A172 (cell line): ENCODE data around the gene CRTC2. TPM values are rescaled to one million over a fixed set of nuclear protein-coding genes. Genes with fewer than 3 reads are reported as not detected.

Source experiments
- DNase-seq: peaks from one replicate; pipeline ENCODE4 v3.0.0-alpha.2; 2015; ENCODE audit warnings: low spot score
- total RNA-seq: library from RNA; depleted of rRNA; stranded (reverse); fragments of >200 nt; shearing (Covaris generic); gene quantifications from 2 replicates; pipeline ENCODE4 v1.2.3, GENCODE V29; 2014

CRTC2 gene
- total RNA-seq, 1 experiment from 2014 or later, result 16.6 TPM

DNA sequence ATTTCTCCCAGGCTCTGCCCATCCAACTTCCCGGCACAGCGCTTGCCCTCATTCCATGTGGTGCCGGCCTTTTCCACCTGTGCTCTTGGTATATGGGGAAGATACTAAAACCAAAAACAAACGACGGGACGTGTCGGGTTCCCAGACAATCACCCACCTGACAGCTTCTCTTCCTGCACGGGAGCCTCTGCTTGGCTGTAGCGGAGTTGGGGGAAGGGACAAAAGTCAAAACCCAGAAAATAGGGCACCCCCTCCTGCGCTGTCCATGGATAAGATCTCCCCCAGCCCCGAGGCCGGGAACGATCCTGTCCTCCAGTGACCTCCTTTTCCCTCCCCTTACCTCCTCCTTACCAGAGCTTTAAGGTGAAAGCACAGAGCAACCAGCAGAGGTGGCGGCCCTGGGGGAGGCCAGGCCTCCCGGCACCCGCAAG, 18.4 kb upstream of the CRTC2 start:
- DNase-seq, result no peak

DNA sequence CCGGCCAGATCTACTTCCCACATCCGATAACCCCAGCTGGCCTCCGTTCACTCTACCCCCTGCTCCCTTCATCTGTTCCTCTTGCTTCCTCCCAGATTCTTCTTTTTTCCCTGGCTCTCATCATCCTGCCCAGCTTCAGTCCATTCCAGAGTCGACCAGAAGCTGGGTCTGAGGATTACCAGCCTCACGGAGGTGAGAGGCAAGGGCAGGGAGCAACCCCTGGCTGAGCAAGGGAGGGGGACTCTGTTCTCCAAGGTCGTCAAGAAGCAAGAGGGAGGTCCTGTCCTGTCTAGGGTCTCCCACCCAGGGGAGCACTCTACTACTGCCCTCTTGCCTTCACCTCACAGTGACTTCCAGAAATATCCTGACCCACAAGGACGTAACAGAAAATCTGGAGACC, 15.1 kb upstream of the CRTC2 start:
- no peak for DNase-seq

DNA sequence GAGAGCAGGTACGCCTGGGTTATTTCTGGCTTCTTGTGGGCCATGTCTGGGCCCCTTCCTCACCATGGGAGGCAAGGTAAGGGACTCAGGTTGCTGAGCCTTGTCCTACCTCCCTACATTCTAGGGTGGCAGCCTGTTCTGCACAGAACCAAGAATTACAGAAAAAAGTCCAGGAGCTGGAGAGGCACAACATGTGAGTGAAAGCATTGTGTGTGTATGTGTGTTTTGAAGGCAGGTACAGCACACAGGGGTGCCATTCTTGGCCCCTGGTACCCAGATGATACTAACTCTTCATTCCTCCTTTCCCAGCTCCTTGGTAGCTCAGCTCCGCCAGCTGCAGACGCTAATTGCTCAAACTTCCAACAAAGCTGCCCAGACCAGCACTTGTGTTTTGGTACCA, 14.7 kb upstream of the CRTC2 start:
- DNase-seq, result no peak

DNA sequence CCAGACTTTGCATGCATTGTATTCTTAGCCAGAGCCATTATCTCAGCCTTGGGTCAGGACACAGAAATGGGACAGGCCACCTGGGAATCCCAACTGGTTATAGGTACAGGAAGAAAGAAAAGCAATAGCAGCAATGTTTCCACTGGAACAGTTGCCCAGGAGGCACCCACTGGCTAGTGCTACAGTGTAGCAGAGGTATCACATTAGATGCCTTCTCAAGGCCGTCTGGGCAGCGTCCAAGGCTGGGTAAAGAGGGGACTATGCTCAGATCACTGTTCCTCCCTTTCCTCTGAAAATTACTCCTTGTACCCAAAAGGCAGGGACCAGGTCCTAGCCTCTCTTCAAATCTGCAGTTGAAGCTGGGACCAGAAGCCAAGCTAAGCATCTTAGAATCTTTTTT, 11.9 kb upstream of the CRTC2 start:
- DNase-seq, result no peak

DNA sequence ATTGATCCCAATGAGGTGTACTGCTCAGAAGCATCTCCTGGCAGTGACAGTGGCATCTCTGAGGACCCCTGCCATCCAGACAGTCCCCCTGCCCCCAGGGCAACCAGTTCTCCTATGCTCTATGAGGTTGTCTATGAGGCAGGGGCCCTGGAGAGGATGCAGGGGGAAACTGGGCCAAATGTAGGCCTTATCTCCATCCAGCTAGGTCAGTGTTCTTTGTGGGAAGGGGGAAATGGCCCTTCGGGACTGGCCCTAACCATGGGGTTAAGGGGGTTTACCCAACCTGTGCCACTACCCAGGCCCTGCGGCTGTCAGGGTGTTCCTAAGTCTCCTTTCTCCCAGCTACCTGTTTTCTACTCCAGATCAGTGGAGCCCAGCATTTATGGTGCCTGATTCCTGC, 10.6 kb upstream of the CRTC2 start:
- DNase-seq, result no peak

DNA sequence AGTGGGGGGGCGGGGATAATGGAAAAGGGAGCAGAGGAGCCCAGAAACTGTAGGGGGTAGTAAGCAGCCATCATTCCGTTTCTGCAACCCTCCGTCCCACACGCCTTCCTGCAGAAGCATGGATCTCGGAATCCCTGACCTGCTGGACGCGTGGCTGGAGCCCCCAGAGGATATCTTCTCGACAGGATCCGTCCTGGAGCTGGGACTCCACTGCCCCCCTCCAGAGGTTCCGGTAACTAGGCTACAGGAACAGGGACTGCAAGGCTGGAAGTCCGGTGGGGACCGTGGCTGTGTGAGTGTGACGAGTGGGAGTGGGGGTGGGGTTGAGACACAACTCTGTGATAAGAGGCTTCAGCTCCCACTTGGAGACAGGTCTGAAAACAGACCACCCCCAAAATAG, 10.0 kb upstream of the CRTC2 start:
- DNase-seq, result no peak

DNA sequence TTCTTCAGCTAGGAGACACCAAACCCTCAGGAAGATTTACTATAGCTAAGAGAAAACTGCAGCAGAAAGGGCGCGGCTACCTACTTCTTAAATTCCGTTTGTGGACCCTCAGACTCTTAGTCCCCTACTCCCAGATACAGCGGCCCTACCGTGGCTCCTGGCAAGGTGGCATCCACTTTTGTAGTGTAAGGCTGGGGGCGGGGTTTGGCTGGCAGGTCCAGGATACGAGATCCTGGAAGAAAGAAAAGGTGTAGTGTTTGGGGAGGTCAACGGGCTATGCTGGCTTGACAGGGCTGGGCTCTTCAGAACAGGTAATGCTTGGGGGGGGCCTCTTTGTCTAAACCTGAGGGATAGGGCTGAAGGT, 9.6 kb upstream of the CRTC2 start:
- no peak for DNase-seq

DNA sequence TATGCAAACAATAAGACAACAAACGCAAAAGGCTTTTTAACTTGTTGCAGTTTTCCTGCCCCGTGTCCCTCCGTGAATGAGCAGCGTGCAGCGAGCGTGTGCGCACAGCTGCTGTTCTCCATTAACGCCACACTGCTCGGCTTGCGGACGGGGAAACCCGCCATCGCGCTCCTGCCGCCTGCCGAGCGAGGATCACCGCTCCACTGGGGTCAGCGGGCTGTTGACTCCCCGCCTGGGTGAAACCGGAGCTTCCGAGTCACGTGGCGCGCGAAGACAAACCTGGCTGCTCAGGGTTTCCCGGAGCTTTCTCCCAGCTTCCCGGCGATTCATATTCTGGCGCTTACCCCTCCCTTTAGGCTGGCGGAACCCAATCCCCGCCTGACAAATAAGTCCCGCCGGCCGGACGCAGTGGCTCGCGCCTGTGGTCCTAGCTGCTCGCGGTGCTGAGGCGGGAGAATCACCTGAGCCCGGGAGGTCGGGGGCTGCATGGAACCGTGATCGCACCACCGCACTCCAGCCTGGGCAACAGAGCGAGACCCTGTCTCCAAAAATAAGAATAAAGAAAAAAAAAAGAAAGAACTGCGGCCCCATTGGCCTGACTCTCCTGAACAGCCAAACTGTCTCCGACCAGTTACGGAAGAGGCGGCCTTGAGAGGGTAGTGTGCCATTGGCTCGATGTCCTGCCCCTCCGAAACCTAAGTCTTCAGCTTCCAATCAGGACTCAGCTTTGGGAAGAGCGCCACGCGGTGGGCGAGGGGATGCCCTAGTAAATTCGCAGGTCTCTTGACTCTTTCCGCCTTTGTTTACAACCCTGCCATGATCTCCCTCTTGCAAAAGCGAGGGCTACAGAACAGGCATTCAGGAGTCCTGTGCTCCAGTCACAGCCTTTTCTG, 8.9 kb upstream of the CRTC2 start, which contains the start of gene CREB3L4:
Gene CREB3L4, plus strand, starts transcription at position 796 of the 893 bp plus-strand sequence. CDS start 624 bp downstream, outside the sequence.
- DNase-seq, result peak; percentile 97

DNA sequence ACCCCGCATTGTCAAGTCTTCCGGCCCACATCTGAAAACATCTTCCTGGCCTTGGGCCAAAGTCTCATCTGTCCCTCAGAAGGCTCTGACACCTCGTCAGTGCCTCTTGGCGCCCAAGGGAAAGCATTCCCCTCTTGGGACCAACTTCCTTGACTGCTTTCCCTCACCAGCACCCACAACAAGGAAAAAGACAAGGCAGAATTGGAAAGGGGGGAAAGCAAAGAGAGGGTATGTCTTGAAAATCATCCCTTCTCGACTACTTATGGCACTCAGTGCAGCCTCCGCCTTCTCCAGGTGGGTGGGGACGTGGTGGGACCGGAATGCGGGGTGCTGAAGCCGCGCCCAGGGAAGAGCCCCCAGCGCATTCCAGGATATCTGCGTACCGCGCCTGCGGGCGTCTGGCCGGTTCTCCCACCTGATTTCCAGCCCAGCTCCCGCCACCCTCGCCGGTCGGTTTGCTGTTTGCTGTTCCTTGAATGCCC, 5.5 kb upstream of the CRTC2 start:
- DNase-seq, result peak; percentile 80

DNA sequence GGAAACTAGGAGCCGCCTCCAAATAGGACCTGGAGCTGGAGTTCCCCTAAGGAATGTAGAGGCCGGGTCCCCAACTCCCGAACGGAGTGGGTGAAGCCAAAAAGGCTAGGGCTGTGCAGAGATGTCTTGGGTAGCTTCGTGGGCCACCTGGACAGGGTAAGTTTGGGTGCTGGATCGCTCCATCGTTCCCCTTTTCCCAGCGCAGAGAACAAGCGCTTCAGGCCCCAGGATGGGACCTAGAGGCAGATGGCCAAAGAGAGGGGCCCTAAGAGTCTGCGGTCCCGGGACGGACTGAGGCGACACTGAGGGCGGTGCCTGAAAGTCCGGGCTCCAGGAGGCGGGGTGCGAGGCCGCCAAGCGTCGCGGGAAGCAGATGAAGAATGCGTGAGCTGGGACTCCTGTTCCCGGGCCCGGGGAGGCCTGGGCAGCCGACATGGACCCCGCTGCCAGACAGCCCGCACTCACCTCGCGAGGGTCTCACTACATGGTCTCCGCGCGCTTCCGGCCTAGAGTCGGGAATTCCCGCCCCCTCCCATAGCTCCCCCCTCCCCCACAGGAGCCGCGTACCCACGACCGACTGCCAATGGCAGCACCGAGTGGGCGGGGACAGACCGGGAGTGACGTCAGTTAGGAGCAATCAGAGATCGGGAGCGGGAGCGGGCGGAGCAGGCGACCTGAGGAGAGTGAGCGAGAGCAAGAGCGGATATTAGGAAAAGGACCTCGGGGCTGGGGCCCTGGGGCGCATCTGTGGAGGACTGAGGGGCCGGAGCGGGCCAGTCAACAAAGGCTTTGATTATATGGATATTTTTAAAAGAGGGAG, 4.8 kb upstream of the CRTC2 start, which contains the start of gene SLC39A1:
Gene SLC39A1, minus strand, starts transcription at position 508 of the 820 bp plus-strand sequence. CDS start 822 bp downstream, outside the sequence.
- peak; percentile 98 for DNase-seq

DNA sequence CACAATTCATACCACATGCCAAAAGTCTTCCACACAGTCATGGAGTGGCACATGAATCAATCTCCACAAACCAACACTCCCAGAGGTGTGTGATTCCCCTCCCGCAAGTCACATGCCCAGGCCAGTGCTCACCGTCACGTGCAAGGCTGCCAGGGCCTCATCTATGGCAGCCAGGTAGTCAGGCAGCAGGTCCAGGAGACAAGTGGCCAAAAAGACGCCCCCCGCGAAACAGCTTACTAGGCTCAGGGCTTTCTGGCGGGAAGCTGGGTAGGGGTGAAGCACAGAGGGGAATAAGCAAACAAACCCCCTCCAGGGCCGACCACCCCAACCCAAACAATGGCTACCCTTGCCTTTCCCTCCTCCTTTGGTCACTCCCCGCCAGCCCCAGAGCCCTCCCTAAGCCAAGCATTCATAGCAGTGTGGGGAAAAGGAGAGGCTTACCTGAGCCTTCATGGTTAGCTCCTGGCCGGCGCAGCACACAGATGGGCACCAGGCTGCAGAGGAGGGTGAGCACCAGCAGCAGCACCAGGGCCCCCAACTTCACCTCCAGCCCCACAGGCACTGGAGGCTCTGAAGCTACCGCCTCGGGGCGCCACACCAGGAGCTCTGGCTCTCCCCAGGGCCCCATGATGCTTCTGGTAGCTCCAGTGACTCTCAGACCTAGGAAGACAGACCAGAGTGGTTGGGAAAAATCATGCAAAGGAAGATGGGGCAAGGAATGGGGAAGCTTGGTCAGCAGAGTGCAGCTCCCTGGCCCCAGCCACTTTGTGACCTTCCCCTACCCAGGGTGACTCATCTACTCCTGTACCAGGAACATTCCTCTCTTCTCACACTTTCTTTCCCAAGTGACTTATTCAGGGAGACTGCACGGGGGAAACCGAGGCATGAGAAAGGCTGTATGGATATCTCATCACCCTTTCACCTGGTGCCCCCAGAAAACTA, 3.9 kb upstream of the CRTC2 start:
- peak; percentile 82 for DNase-seq

DNA sequence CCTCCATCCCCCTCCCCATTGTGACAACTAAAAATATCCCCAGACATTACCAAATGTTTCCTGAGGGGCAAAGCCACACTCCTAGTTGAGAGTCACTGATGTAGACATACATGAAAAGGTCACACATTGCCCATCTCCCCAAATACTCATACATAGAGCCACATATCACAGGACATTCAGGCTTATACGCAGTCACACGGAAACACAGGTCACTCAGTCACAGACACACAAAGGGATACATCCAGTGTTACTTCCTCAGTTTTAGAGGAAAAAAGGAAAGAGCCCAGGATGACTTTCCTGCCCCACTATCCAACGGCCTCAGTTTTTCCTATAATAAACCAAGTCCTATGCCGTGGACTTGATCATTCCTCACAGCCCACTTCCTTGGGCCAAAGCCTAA, 3.0 kb upstream of the CRTC2 start:
- no peak for DNase-seq

DNA sequence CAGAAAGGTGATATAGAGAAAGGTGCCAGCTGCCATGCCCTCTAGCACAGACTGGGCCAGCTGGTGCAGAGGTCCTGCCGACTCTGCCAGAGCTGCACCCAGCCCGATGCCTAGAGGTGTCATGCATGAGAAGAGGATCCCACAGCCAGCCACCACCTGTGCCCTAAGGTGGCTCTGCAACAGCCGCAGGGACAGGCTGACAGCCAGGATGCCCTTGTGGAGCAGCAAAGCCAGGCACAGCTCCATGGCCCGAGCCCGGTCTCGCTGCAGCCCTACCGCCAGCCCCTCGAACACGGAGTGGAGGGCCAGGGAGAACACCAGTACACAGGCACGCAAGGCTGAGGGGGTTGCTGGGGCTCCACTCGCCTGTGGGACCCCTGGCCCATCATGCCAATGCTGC, 1.8 kb upstream of the CRTC2 start:
- no peak for DNase-seq

DNA sequence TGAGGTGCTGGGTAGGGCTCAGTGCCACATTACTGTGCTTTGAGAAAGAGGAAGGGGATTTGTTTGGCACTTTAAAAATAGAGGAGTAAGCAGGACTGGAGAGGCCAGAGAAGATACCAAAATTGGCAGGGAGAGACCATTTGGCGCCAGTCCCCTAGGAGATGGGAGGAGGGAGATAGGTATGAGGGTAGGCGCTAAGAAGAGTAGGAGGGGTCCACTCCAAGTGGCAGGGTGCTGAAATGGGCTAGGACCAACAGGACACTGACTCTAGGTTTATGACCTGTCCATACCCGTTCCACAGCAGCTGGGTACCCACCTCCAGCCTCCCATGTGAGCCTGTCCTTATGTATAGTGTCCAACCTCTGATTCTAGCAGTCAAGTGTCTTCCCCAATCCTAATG, 1.0 kb upstream of the CRTC2 start:
- no peak for DNase-seq

DNA sequence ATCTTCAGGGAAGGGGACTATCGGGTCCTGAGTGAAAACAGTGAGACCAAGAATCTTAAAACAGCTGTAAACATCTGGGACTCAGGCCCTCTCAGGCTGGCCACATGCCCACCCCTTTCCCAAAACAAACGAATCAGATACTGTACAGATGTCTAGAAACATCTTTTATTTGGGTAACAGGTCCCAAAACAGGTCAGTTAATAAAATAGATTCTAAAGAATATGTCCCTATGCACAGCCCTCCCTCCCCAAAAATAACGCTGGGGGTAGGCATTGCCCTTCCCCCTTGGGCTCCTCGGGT, 499 bp upstream of the CRTC2 start:
- no peak for DNase-seq

DNA sequence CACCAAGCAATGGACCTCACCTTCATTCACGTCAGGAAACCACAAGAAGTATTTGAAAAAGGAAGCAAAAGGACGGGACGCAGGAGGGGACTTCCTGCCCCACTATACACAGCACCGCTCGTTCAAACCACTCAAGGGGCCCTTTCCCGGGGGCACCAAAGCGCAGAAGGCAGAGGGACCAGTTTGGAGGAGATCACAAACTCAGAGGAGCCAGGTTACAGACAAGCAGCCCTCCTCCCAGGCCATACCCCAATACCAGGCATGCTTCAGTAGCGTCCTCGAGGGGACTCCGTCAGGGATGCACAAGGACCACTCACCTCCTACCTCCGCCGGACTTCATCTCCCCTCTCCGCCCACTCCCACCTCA, 685 bp downstream of the CRTC2 start:
- peak; percentile 26 for DNase-seq

DNA sequence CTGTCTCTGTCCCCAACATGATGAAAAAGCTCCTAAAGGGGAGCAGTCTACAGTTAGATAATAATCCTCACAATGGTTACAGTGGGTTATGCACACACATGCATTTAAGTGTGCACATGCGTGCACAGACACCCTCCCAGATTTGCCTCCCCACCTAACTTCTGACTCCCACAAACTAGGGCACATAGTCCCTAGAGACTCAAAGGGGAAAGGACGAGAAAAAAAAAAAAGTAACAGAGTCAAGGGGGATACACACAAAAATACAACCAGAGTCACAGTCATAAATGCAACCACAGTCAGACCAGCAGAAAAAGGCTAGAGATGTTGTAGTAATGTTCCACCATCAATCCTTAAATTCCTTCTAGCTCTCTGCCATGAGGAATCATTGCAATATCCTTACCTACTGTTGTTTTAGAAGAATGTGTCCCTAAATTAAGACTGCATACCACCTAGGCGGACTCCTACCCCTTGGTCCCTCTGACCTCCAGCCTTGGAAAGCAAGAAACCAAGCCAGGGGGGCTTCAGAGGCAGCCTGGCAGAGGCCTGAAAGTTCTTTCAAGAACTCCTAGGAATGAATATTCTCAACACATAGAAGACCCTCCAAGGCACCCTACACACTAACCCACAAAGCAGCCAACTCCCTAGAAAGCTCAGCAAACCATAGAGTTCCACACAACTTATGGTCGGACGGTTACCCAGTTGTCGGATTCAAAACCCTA, 1.3 kb downstream of the CRTC2 start:
- DNase-seq, result no peak

DNA sequence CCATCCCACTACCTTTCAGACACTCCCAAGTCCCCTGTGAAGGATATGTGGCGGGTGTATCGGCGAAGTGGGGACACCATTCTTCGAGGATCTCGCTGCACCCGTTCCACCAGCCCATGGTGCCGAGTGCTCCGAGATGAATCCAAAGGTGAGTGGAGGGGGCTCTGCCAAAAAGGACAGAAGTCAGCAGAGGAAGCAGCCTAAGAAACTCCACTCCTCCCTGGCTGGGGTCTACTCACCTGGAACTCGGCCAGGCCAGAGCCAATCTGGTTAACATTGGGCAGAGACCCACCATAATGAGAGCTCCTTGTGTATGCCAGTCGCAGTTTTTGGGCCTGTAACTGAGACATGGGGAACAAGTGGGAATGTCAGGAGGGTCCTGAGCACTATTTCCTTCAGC, 3.6 kb downstream of the CRTC2 start:
- no peak for DNase-seq

DNA sequence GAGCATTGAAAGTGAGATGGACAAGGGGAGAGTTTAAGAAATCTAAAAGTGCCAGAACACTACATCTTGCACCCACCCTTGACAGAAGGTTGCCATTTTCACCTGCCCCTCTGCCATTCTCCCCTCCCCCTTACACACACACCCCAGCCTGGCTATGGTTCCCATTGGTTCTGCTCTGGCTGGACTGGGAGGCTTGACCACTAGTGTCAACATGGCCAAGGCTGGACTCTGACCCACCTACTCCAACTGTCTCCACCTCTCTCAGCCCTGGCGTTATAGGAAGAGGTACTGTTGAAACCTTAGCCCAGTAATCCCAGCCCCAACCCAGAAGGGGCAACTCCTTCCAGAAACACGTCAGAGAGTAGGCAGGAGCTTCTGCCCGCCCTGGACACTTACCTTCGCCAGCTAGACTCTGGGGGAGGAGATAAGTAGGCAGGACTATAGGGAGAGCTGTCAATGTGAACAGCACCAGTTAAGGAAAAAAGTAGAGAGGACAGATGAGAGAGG, 4.5 kb downstream of the CRTC2 start:
- DNase-seq, result no peak

DNA sequence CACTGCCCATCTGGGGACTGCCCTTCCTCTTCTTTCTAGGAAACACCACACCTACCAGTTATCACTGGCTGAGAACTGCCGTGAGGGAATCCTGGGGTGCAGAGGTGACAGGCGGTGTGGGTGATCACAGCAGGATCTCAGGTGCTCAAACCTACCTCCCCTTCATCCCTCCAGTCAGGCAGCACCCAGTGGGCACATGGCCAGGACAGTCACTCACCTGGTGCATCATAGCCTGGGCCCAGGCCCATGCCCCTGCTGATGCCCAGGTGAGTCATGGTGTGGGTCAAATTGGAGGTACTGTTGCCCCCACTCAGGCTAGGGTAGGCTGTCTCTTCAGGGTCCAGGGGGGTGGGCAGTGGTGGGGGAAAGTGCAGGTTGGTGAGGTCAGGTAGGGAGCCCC, 6.6 kb downstream of the CRTC2 start:
- DNase-seq, result no peak

DNA sequence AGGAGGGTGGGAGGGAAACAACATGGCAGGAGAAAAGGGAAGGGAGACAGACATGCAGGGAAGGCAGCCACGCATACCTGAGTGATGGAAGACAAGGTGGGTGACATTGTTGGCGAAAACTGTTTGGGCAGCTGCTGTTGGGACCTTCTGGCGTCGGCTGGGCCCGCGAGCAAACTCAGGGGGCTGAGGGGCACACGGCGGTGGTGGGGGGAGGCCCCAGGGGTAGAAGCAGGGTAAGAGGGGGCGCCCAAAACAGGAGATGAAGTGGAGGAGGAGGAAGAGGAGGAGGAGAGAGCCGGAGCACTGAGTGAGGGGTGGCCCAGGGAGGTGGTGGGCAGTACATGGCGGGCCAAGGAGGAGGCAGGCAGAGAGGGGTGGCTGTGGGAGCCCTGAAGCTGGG, 7.2 kb downstream of the CRTC2 start:
- no peak for DNase-seq
